ENCODE measurements around the gene ACOT4.
"Not testable (repeated sequence)": the region's sequence is repeated elsewhere in the genome, so short reads cannot be mapped to it uniquely, and the experiment has no call there.

Gene ACOT4

GRCh38 chr14:73591690-73592449 lies at the start of gene ACOT4:
Gene ACOT4, plus strand, starts transcription at chr14:73591873. Its CDS starts 87 bp downstream, at chr14:73591960.
- DNase-seq: no peak

GRCh38 chr14:73542961-73543360 lies 48.7 kb upstream of the ACOT4 start:
- not testable (repeated sequence) for DNase-seq

- not testable (repeated sequence) for DNase-seq
Measured at GRCh38 chr14:73545353-73545752, 46.3 kb upstream of the ACOT4 start.

- not testable (repeated sequence) for DNase-seq
Measured at GRCh38 chr14:73549097-73549496, 42.6 kb upstream of the ACOT4 start.

- DNase-seq: not testable (repeated sequence)
Measured at GRCh38 chr14:73549889-73550524, 41.7 kb upstream of the ACOT4 start.

GRCh38 chr14:73553845-73554244 lies 37.8 kb upstream of the ACOT4 start:
- DNase-seq: no peak

GRCh38 chr14:73557201-73557600 lies 34.5 kb upstream of the ACOT4 start:
- DNase-seq: not testable (repeated sequence)

GRCh38 chr14:73558238-73558637 lies 33.4 kb upstream of the ACOT4 start:
- not testable (repeated sequence) for DNase-seq

- DNase-seq: not testable (repeated sequence)
Measured at GRCh38 chr14:73562256-73562655, 29.4 kb upstream of the ACOT4 start.

GRCh38 chr14:73562696-73563095 lies 29.0 kb upstream of the ACOT4 start:
- not testable (repeated sequence) for DNase-seq

GRCh38 chr14:73566431-73566830 lies 25.2 kb upstream of the ACOT4 start:
- DNase-seq: not testable (repeated sequence)

- DNase-seq: not testable (repeated sequence)
Measured at GRCh38 chr14:73566935-73567334, 24.7 kb upstream of the ACOT4 start.

GRCh38 chr14:73567358-73567757 lies 24.3 kb upstream of the ACOT4 start:
- DNase-seq: no peak

- DNase-seq: no peak
Measured at GRCh38 chr14:73567951-73568885, 23.5 kb upstream of the ACOT4 start.

GRCh38 chr14:73568886-73569184 lies 22.8 kb upstream of the ACOT4 start:
- DNase-seq: not testable (repeated sequence)

- DNase-seq: peak; percentile 55
Measured at GRCh38 chr14:73569185-73569958, 22.3 kb upstream of the ACOT4 start, which contains the start of gene ACOT2. Gene ACOT2, plus strand, starts transcription at chr14:73569213. Its CDS starts 28 bp downstream, at chr14:73569241.

GRCh38 chr14:73570913-73571312 lies 20.8 kb upstream of the ACOT4 start:
- not testable (repeated sequence) for DNase-seq

GRCh38 chr14:73573034-73573433 lies 18.6 kb upstream of the ACOT4 start:
- not testable (repeated sequence) for DNase-seq

GRCh38 chr14:73573740-73574139 lies 17.9 kb upstream of the ACOT4 start:
- not testable (repeated sequence) for DNase-seq

- not testable (repeated sequence) for DNase-seq
Measured at GRCh38 chr14:73574251-73574650, 17.4 kb upstream of the ACOT4 start.

- no peak for DNase-seq
Measured at GRCh38 chr14:73576391-73576790, 15.3 kb upstream of the ACOT4 start.

GRCh38 chr14:73577214-73577613 lies 14.5 kb upstream of the ACOT4 start:
- not testable (repeated sequence) for DNase-seq

Measured in NCI-H524 treated with DMSO at 0.1 percent for 48 hours (cell line).